ENCODE results near the gene C1R.
"Not testable (repeated sequence)": the region's sequence is repeated elsewhere in the genome, so short reads cannot be mapped to it uniquely, and the experiment has no call there.

DNA sequence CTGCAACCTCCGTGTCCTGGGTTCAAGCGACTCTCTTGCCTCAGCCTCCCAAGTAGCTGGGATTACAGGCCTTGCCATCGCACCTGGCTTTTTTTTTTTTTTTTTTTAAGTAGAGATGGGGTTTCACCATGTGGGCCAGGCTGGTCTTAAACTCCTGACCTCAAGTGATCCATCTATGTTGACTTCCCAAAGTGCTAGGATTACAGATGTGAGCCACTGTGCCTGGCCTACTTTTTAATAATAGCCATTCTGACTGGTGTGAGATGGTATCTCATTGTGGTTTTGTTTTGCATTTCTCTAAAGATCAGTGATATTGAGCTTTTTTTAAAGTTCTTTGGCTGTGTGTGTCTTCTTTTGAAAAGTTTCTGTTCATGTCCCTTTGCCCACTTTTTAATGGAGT, 42.3 kb downstream of the C1R start:
- TF ChIP-seq, protein P1, sequence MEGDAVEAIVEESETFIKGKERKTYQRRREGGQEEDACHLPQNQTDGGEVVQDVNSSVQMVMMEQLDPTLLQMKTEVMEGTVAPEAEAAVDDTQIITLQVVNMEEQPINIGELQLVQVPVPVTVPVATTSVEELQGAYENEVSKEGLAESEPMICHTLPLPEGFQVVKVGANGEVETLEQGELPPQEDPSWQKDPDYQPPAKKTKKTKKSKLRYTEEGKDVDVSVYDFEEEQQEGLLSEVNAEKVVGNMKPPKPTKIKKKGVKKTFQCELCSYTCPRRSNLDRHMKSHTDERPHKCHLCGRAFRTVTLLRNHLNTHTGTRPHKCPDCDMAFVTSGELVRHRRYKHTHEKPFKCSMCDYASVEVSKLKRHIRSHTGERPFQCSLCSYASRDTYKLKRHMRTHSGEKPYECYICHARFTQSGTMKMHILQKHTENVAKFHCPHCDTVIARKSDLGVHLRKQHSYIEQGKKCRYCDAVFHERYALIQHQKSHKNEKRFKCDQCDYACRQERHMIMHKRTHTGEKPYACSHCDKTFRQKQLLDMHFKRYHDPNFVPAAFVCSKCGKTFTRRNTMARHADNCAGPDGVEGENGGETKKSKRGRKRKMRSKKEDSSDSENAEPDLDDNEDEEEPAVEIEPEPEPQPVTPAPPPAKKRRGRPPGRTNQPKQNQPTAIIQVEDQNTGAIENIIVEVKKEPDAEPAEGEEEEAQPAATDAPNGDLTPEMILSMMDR (IDR thresholded peaks at IDR 0.05 in 4 of 5, conservative IDR thresholded peaks at IDR 0.05 in 1 of 5): not testable (repeated sequence)
- not testable (repeated sequence) for TF ChIP-seq POLR2A (IDR thresholded peaks at IDR 0.05)

All from gastrocnemius medialis (tissue), 4 donors.